OCI-LY1 (cell line): ENCODE data around the gene CEND1.

Experiments used
- EZH2 ChIP-seq: fragments of 200-600 bp; sonication (generic), shearing (Covaris generic); IDR thresholded peaks from 2 replicates; pipeline ENCODE4 v1.8.0; 2017; ENCODE audit warnings: borderline replicate concordance, mixed run types, mild to moderate bottlenecking, antibody characterized with exemption, low read length, moderate library complexity, mixed read lengths
- TF ChIP-seq, protein P1 (sequence below): fragments of 200-600 bp; sonication (generic), shearing (Covaris generic); IDR thresholded peaks from 2 replicates; pipeline ENCODE4 v1.5.1; 2017; ENCODE audit warnings: mild to moderate bottlenecking, antibody characterized with exemption, low read length, moderate library complexity, mixed read lengths

- no peak for TF ChIP-seq EZH2
- TF ChIP-seq, protein P1, sequence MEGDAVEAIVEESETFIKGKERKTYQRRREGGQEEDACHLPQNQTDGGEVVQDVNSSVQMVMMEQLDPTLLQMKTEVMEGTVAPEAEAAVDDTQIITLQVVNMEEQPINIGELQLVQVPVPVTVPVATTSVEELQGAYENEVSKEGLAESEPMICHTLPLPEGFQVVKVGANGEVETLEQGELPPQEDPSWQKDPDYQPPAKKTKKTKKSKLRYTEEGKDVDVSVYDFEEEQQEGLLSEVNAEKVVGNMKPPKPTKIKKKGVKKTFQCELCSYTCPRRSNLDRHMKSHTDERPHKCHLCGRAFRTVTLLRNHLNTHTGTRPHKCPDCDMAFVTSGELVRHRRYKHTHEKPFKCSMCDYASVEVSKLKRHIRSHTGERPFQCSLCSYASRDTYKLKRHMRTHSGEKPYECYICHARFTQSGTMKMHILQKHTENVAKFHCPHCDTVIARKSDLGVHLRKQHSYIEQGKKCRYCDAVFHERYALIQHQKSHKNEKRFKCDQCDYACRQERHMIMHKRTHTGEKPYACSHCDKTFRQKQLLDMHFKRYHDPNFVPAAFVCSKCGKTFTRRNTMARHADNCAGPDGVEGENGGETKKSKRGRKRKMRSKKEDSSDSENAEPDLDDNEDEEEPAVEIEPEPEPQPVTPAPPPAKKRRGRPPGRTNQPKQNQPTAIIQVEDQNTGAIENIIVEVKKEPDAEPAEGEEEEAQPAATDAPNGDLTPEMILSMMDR: no peak
Measured at GRCh38 chr11:773830-774229, 16.1 kb downstream of the CEND1 start.
